DMS153 (cell line): ENCODE measurements around the gene TNFSF8.

Experiments used
- DNase-seq: peaks from one replicate; lab custom pipeline; 2025; lab: John Stamatoyannopoulos, UW

Gene TNFSF8

GRCh38 chr9:114930056-114930812 is at the start of gene TNFSF8:
TNFSF8 (minus strand) TSS chr9:114930591; CDS start chr9:114930303, 288 bp downstream.
- DNase-seq = no peak

GRCh38 chr9:114973216-114973615 is 42.8 kb upstream of the TNFSF8 start:
- DNase-seq = no peak

- DNase-seq = no peak
Measured at GRCh38 chr9:114972510-114973136, 42.2 kb upstream of the TNFSF8 start.

GRCh38 chr9:114969269-114969668 is 38.9 kb upstream of the TNFSF8 start:
- no peak for DNase-seq

GRCh38 chr9:114968671-114969070 is 38.3 kb upstream of the TNFSF8 start:
- DNase-seq = no peak

GRCh38 chr9:114965564-114965963 is 35.2 kb upstream of the TNFSF8 start:
- DNase-seq = no peak

GRCh38 chr9:114962809-114963208 is 32.4 kb upstream of the TNFSF8 start:
- no peak for DNase-seq

- DNase-seq = no peak
Measured at GRCh38 chr9:114960276-114960675, 29.9 kb upstream of the TNFSF8 start.

GRCh38 chr9:114958844-114959235 is 28.4 kb upstream of the TNFSF8 start:
- no peak for DNase-seq

- no peak for DNase-seq
Measured at GRCh38 chr9:114958021-114958843, 27.8 kb upstream of the TNFSF8 start.

- DNase-seq = no peak
Measured at GRCh38 chr9:114957558-114957957, 27.2 kb upstream of the TNFSF8 start.

- DNase-seq = no peak
Measured at GRCh38 chr9:114954956-114955582, 24.7 kb upstream of the TNFSF8 start.

- DNase-seq = no peak
Measured at GRCh38 chr9:114953959-114954358, 23.6 kb upstream of the TNFSF8 start.

- DNase-seq = no peak
Measured at GRCh38 chr9:114953046-114953445, 22.7 kb upstream of the TNFSF8 start.

GRCh38 chr9:114950761-114951160 is 20.4 kb upstream of the TNFSF8 start:
- no peak for DNase-seq

GRCh38 chr9:114947058-114947457 is 16.7 kb upstream of the TNFSF8 start:
- no peak for DNase-seq

GRCh38 chr9:114945616-114946412 is 15.4 kb upstream of the TNFSF8 start:
- no peak for DNase-seq

- DNase-seq = no peak
Measured at GRCh38 chr9:114941376-114941775, 11.0 kb upstream of the TNFSF8 start.

GRCh38 chr9:114938687-114939575 is 8.5 kb upstream of the TNFSF8 start:
- DNase-seq = no peak

- DNase-seq = no peak
Measured at GRCh38 chr9:114937516-114937915, 7.1 kb upstream of the TNFSF8 start.
